NK-92 treated with Interleukin-12 subunit alpha and Interleukin-12 subunit beta, amount 100 ng/mL, for 24 hours (cell line): ENCODE measurements around the gene CIDEA.

Experiments used
- DNase-seq: peaks from one replicate; lab custom pipeline; 2025; lab: John Stamatoyannopoulos, UW

CIDEA gene

DNA sequence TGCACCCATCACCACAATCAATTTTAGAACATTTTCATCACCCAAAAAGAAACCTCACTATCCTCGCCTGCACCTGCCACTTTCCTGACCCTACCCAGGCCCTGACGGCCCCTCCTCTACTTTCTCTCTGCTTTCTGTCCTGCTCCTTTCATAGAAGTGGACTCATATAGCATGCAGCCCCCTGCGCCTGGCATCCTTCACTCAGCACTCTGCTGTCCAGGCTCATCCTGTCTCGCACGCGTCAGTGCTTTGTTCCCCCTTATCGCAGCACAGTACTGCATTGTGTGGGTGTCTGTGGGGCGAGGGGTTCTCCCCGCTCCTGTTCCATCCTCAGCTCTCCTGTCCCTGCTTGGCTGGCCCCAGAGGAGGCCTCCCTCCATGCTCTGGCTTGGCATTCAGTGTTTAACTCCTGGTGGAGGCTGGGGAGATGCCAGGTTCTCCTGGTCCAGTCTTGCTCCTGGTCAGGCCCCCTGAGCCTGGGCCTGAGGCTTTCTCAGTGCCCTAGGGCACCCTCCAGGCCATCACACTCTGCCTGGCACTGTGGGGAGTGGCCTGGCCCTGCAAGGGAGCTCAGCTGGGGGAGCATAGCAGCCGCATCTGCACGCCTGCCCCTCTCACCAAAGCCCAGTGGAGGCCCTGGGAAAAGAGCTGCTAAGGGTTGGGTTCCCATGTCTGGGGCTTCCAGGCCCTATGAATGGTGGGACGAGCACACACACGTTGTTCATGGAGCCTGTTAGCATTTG lies 47.3 kb downstream of the CIDEA start:
- DNase-seq, result no peak

DNA sequence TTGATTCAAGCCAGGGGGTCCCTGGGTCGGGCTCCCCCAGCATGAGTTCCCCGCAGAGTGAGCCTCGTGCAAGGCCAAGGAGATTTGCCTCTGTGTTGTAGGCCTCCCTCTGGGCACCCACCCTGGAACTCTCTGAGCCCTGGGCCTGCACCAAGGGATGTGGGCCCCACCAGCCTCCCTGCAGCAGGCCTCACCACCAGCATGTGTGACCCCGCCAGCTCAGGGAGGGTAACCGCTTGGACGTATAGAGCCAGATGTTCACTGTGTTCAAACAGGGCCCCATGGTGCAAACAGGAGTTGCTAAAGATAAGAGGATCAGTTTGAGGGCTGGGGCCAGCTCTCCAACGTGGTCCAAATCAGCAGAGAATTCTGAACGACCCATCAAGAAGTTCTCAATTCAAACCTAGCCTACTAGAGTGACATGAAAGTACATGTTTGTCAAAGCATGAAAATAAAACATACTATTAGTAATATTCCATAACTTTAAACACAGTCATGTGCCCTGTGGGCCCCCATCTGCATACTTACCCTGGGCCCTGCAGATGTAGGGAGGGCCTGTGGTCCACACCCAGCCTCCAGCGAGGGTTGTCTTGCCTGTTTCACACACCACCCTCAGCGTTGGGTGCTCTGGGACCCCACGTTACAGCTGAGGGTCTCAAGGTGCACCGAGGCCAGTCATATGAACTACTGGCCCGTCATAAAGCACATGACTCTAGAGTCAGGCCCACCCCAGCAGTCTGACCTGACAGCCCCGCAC lies 48.4 kb downstream of the CIDEA start:
- DNase-seq, result no peak

DNA sequence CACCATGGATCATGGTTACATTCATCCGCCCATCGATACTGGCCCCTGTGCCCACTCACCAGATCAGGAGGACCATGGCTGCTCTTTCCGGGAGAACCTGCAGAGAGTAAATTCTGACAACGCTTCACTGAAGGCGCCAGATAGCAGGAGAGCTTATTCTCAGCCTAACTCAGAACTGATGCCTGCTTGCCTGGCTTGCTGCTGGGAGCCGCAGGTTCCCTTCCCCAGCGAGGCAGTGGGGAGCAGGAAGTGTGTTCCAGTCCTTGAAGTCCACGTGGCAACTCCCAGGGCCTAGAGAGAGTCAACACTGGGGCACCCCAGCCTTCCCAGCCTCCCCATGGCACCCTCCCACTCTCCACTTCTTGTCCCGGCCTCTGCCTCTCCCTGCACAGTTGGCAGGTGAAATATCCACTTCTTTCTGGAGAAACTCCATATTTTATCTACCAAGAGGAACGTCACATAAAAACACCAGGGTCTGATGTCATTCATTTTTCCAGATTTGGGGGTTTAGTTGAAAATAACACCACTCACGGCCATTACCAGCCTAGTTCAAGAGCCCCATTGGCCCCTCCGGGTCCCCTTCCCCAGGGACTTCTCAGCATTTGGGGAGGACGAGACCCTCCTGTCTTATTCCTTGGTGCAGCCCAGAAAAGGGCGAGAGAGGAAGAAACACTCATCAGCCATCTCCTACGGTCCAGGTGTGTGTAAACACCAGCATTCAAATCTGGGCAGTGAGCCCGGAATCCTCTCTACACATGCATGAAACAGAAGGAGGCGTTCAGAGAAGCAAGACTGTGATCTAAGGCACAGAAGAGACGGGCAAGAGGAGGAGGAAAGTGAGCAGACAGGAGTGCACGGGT lies 50.4 kb downstream of the CIDEA start:
- DNase-seq, result no peak

DNA sequence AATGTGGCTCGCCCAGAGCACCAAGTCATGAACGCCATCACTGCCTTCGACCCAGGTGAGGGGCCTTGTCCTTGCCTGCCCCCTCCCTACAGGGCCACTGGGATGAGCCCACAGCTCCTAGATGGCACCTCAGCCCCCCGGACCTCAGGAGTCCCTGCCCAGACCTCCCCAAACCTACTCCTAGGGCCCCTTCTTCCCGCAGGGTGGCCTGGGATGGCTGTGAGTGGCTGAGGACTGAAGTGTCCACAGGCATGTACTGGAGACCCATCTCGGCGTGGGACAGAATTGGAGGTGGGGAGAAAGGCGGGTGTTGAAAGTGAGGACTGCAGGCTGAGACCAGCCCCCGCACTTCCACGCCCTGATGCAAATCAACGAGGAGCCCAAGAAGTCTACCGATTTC lies 51.0 kb downstream of the CIDEA start:
- DNase-seq, result no peak

DNA sequence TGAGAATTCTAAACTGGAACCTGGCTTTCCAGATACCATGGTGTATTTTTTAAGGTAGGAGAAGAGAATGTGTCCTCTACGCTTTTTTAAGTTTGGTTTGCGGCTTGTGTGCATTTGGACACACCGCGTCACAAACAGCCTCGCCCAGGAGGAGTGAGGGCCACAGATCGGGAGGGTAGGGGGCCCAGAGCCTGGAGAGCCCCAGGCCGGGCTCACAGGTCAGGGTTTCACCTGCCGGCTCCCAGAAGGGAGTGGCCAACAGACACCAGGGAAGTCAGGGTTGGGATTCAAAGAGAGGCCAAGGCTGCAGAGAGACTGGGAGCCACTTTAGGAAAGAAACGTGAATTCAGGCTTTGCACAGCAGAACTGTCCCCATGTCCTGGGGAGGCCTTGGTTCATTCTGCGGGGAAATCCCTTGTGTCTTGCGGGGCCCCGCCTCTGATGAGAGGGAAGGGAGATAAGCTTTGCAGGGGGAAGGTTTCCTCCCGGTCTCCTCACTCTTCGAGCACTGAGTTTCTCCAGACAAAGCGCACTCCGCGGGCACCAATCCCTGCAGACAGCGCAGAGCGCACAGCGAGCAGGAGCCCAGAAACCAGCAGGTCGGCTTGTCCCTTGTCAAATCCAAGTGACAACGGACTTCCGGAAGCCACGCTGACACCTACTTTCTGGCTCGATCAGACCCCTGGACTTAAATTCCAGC lies 51.9 kb downstream of the CIDEA start:
- no peak for DNase-seq

DNA sequence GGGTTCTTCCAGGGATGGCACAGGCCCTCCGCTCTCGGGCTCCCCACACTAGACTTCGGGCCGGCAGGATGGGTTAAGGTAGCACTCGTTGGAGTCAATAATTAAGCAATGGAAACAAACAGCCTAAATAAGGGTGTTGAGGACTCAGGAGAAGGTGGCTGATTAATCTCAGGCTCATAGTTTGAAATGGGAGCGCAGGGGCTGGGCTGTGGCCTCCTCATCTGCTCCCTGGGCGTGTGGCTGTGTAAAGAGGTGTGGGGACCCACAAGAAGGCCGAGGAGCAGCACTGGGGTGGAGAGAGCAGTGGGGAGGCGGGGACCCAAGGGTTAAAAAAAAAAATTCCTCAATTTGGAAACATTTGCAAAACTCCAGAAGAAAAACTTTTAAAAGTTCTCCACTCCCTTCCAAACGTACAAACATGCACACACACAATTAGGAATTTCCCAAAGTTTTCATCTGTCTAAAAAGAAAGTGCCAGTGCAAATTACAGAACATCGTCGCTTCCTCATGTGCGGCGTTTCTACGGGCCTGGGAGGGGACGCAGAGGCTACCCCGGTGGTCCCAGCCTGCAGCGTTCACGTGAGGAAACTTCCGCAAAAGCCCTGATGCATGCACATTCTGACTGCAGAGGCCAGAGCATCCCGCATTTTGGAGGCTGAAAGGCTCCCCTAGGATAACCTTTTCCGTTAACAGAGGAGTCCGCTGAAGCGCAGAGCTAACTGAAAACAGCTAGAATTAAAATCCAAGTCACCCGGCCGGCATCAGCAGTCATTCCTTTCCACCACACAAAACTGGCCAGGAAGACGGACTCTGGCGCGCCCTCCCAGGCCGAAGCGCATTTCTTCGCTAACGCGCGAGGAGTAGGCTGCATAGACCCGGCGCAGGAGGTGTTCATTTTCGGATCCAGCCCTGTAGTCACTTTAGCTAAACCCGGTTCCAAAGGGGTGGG lies 52.9 kb downstream of the CIDEA start:
- no peak for DNase-seq

DNA sequence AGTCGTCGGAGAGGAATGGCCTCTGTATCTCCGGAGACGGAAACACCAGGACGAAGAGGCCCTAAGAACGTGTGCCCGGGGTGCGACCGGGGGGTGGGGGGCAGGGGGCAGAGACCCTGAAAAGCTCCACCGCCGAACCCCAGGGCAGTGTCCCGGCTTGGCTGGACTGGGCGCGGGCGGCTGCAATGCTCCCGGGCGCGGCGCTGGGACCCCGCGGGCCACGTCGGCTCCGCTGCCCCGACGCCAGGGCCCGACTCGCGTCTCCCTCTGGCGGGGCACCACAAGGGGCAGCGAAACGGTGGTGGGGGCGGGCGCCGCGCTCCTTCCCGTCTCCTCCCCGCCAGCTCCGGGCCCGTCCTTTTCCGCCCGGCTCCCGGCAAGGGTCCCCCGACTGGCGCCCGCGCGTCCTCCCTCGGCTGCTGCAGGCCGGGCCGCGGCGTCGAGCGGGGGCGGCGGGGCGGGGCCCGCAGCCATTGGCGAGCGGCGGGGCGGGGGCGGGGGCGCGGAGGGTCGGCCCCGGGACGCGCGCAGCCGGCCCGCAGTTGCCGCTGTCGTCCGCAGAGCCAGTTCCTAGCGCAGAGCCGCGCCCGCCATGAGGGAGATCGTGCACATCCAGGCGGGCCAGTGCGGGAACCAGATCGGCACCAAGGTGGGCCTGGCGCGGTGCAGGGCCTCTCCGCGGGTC lies 53.7 kb downstream of the CIDEA start, which contains the start of gene TUBB6:
Gene TUBB6, plus strand, starts transcription at position 541 of the 685 bp plus-strand sequence. Its CDS starts 52 bp downstream, at position 593.
- DNase-seq, result no peak

DNA sequence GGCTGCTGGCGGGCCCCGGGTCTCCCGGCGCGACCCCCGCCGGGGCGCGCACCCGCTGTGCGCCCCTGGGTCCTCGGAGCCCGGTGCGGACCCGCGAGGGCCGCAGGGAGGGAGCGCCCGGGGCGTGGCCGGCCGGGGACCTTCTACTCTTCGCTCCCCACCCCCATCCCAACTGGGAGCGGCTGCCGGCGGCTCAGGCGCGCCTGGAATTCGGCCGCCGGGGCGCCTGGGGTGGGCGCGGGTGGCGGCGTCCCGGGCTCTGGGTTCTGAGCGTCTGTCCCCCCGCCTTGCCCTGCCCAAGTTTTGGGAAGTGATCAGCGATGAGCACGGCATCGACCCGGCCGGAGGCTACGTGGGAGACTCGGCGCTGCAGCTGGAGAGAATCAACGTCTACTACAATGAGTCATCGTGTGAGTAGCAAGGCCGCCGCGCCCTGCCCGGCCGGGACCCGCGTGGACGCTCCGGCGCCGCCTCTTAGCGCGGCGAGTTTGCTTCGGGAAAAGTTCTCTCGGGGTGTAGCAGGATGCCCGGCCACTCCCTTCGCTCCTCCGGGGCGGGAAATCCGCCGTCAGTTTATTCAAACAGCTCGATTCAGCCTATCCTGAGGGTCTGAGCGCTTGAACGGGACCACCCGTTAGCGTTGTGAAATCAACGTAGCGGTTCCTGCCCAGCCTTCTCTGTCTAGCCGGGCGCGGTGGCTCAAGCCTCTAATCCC lies 54.4 kb downstream of the CIDEA start:
- DNase-seq, result no peak

DNA sequence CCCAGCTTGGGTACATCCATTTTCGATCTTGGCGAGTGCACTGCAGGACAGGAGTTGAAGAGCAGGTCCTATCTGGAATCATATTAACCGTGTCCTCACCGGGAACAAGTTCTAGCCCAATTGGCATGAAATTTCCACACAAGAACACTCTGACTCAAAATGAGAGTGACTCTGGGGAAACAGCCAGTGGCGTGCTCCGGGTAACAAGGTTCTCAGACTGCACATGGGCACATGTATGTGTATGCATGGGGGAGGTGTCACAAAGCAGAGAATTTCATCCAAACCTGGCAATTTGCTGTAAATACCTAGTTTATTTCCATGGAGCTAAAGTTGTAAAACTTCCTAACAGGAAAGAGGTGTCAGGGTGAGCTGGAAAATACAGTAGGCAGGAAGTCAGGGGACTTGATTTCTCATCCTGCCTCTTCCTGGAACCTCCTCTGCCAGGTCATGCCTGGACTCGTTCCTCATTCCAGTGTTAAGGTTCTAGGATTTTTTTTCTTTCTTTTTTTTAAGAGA lies 55.6 kb downstream of the CIDEA start:
- no peak for DNase-seq

DNA sequence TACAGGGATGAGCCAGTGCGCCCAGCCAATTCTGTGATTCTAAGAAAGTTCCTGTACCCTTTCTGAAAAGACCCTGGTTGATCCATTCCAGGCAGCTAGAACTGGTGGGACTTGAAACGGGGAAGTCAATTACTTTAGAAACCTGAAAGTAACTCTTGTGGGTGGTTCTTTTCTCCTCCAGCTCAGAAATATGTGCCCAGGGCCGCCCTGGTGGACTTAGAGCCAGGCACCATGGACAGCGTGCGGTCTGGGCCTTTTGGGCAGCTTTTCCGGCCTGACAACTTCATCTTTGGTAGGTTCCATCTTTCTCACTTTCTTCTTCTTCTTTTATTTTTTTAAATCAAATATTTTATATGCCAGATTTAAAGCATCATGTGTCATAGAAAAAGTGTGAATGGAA lies 56.6 kb downstream of the CIDEA start:
- no peak for DNase-seq

DNA sequence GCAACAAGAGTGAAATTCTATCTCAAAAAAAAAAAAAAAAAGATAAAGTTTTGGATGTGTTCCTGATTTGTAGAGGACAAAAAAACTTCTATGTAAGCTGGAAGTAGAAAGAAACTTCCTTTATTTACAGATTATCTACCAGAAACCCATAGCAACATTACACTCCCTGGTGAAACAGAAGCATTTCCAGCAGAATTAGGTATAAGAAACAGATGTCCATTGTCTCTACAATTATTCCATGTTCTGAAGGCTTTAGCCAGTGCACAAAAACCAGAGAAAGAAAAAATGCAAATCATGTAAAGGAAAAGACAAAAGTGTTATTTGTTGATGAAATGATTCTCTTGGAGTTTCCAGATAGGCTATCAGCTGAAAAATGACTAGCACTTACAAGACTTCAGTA lies 58.8 kb downstream of the CIDEA start:
- DNase-seq, result no peak

DNA sequence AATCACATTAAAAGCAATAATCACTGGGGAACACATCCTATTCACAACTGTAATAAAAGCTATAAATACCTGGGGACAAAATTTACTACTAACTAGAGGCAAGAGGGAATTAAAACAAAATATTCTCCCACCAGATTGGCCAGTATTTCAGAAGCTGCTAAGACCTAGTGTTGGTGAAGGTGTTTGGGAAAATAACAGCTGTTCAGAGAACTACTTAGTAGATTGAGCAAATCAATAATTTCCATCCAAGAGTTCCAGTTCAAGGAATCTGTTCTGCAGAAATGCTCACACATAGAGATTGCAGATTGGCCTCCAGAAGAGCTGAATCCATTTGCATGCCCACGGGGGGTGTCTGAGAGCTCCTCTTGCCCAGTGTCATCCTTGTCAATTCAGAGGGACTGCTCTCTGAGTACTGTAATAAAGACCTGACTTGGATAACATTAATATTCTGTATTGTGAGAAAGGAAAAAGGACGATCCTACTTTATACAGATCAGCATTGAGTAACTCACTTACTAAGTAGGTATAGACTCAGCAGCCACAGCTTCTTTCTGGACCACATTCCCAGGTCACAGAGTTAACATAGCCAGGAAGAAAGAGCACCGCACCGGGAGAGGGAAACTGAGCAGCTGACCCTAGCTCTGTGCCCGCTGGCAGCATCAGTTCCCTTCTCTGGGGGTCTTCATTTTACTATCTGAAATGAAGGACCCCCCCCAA lies 59.5 kb downstream of the CIDEA start:
- DNase-seq, result no peak

DNA sequence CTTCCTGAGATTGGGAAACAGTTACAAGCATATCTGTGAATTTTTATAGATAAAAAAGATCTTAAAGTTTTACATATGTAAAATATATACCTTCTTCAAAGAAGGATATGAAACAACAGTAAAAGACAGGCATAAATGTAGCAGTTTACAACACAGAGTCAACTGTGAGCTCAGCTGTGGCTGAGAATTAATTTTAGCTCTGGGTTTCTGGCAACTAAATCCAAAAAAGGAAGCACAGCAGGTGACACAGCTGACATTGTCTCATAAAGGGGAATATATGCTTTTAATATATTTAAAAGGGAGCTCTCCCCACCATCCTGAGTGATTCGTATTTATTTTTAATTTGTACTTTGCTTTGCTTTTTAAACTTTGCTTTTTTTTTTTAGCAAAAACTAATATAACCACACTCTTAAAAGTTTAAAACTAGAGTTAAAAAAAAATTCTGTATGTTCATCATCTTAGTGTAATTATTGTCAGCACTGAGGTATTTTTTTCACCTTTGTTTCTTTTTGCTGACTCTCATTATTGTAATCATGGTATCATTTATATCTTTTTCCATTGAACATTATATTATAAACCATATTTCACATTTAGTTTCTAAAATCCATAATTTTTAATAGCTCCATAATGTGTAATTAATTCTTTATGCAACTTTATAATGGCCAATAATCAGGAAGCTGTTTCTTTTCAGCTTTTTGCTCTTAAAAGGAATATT lies 60.6 kb downstream of the CIDEA start:
- no peak for DNase-seq

DNA sequence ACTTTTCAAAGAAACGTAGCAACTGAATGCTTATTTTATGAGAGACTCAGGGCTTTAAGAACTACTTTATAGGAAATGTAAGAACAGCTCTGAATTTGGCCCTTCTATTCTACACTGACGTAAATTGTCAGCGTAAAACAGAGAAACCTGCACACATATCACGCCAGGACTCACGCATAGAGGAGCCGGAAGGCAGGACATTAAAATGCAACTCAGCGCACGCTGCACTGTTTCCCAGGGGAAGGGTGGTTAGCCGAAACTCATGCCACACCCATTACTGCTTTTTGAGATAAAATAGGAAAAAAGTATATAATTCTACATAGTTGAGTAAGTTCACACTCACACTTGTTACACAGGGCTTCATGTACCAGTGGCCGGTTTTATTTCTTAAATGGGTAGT lies 61.3 kb downstream of the CIDEA start:
- no peak for DNase-seq

DNA sequence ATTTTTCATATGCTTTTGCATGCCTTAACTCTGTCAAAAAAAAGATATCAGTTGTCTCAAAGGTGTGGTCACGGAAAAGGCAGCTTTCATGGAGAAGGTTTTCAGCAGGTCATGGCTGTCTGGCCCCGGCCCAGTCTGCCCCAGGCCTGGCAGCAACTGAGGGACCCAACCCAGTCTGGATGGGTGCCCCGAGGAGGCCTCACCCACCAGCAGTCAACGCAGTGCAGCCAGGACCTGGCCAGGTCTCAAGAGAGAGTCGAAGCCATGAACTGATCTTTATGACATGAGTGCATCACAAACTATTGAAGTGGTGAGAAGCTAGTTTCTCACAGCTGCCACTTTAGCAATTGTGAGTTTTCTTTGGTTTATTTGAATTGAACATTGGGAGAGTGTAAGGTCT lies 61.8 kb downstream of the CIDEA start:
- no peak for DNase-seq

DNA sequence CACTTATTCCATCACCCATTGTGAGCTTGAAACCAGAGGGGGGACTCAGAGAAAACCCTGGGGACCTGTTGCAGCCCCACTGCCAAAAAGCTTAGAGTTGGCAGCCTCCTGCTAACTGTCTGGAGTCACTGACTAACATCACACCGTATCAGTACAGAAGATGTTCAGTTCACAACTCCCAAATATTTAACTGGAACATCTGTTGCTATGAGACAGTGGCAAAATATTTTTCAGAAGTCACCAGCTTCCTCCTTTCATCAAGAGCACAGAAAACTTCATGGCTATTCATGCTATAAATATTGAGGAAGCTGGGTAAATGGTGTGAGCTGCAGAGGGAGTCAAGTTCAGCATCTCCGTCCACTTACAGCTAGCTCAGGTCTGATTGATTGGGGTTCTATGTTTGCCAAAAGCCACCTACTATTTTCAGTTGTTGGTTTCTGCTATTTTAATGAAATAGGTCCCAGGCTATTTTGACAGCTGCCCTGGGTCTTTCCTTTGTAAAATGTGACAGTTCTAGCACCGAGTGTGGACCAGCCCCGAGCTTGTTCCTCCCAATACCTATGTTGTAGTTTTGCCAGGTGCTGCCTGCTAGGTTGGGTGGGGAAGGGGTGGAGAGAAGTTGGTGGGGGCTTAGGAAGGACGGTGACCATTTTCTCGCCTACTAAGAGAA lies 63.6 kb downstream of the CIDEA start:
- DNase-seq, result no peak

DNA sequence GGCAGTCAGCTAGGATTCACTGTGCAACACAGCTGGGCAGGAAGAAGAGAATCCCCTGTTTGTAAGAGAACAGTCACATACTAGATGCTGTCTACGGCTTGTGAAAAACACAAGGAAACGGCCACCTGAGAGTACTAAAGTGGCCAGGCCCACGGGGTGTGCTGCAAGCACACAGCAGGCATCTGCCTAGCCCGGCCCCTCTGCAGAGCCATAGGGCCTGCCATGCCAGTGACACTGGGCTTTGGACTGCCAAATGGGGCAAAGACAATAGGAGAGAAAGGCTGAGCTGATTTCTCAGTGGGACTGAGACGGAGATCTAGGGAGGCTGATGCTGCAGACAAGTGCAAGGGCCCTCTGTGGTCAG lies 64.2 kb downstream of the CIDEA start:
- no peak for DNase-seq

DNA sequence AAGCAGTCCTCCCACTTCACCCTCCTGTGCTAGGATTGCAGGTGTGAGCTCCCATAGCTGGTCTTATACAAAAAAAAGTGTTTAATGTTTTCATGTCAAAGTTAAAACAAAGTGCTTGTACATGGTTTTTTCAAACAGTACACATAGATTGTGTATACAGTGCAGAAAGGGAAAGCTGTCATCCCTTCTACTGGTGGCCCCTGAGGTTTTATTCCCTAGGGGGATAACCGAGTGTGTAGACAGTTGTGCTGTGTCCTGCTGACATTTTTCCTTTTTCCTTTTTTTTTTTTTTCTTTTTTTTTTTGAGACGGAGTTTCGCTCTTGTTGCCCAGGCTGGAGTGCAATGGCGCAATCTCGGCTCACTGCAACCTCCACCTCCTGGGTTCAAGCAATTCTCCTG lies 64.7 kb downstream of the CIDEA start:
- DNase-seq, result no peak
